ENCODE measurements around the gene AGRN. TPM values are rescaled to one million over a fixed set of nuclear protein-coding genes. Genes with fewer than 3 reads are reported as not detected.

Gene AGRN
- total RNA-seq, 3 donors from 2014 or later: 32.0 to 54.4 (median 40.6) TPM

GRCh38 chr1:998995-999724 lies 20.8 kb upstream of the AGRN start:
- no peaks in the 10 kb centered on the region for H3K36me3 ChIP-seq (ENCODE audit: low read depth)
- DNase-seq (peak; percentile 30 to 66 (median 65)), ATAC-seq (peak; percentile 22)
- intact Hi-C loops (cut with DNase I, micrococcal nuclease): no loop called here
- no peak for TF ChIP-seq CTCF (IDR thresholded peaks at IDR 0.05)
- H3K4me1 ChIP-seq (ENCODE audit: low read depth): peaks cover 27% of the 10 kb centered on the region
- no peaks in the 10 kb centered on the region for H3K9me3 ChIP-seq
- peak overlapping the region; percentile 22 for H3K4me3 ChIP-seq

GRCh38 chr1:999725-1000356 lies 20.1 kb upstream of the AGRN start, which contains the start of gene HES4:
HES4 (minus strand) TSS chr1:1000097; CDS start chr1:999973, 124 bp downstream.
- H3K4me1 ChIP-seq (ENCODE audit: low read depth): peaks cover 27% of the 10 kb centered on the region
- intact Hi-C loops (cut with DNase I, micrococcal nuclease): no loop called here

GRCh38 chr1:1000357-1001056 lies 19.4 kb upstream of the AGRN start:
- Histone ChIP-seq H3K9me3 (no peaks in the 10 kb centered on the region), H3K4me3 (peak overlapping the region; percentile 6), H3K4me1 (ENCODE audit: low read depth) (peaks cover 34% of the 10 kb centered on the region), H3K36me3 (ENCODE audit: low read depth) (no peaks in the 10 kb centered on the region)
- TF ChIP-seq CTCF (IDR thresholded peaks at IDR 0.05): no peak
- intact Hi-C loops (cut with DNase I, micrococcal nuclease): no loop called here
- peak; percentile 44 for ATAC-seq
- DNase-seq: peak; percentile 70 to 83 (median 79)

More at GRCh38 chr1:999725-1000356, 20.1 kb upstream of the AGRN start, which contains the start of gene HES4:
- Histone ChIP-seq H3K9me3 (no peaks in the 10 kb centered on the region), H3K4me3 (peak within 1 kb of the TSS; percentile 22), H3K36me3 (ENCODE audit: low read depth) (no peaks in the 10 kb centered on the region)
- ATAC-seq (peak; percentile 86), DNase-seq (peak; percentile 90)
- TF ChIP-seq CTCF (IDR thresholded peaks at IDR 0.05): no peak

- no peak for ATAC-seq
- DNase-seq: peak in 1 of 3 donors; percentile 56
- Histone ChIP-seq H3K9me3 (no peaks in the 10 kb centered on the region), H3K36me3 (ENCODE audit: low read depth) (no peaks in the 10 kb centered on the region), H3K4me1 (ENCODE audit: low read depth) (peaks cover 40% of the 10 kb centered on the region), H3K4me3 (no peak overlapping the region)
- intact Hi-C loops (cut with DNase I, micrococcal nuclease): no loop called here
- no peak for TF ChIP-seq CTCF (IDR thresholded peaks at IDR 0.05)
Observed at GRCh38 chr1:1001057-1001783, 18.7 kb upstream of the AGRN start.
